ENCODE results near the gene NARF. TPM values are rescaled to one million over a fixed set of nuclear protein-coding genes. Genes with fewer than 3 reads are reported as not detected.
A peak's percentile ranks its signal among the peaks of the same experiment; 100 is the strongest.

NARF gene
- total RNA-seq, 1 donor from 2014 or later, result 111 TPM

GRCh38 chr17:82496529-82497434, 38.2 kb downstream of the NARF start:
- H3K36me3 Mint-ChIP-seq, result no peaks in the 10 kb centered on the region

GRCh38 chr17:82497483-82498405, 39.2 kb downstream of the NARF start:
- H3K27ac Mint-ChIP-seq, result peak overlapping the region; percentile 92
- DNase-seq (ENCODE audit: extremely low spot score, unreplicated experiment), result no peak
- peak overlapping the region; percentile 93 for H3K4me3 Mint-ChIP-seq
- H3K27me3 Mint-ChIP-seq, result peaks cover 10% of the 10 kb centered on the region
- no peak for TF ChIP-seq CTCF (conservative IDR thresholded peaks at IDR 0.05)
- no peaks in the 10 kb centered on the region for H3K9me3 Mint-ChIP-seq
- no peaks in the 10 kb centered on the region for H3K36me3 Mint-ChIP-seq
- H3K4me1 Mint-ChIP-seq (ENCODE audit: unreplicated experiment), result peaks cover 18% of the 10 kb centered on the region

More at GRCh38 chr17:82496529-82497434, 38.2 kb downstream of the NARF start:
- Mint-ChIP-seq H3K4me1 (ENCODE audit: unreplicated experiment) (peaks cover 18% of the 10 kb centered on the region), H3K9me3 (no peaks in the 10 kb centered on the region), H3K27me3 (peaks cover 10% of the 10 kb centered on the region), H3K4me3 (peak overlapping the region; percentile 78), H3K27ac (no peak overlapping the region)
- DNase-seq (ENCODE audit: extremely low spot score, unreplicated experiment), result peak; percentile 97
- TF ChIP-seq CTCF (conservative IDR thresholded peaks at IDR 0.05), result no peak

GRCh38 chr17:82502207-82502606, 43.7 kb downstream of the NARF start:
- no peak for TF ChIP-seq CTCF (conservative IDR thresholded peaks at IDR 0.05)
- no peak for DNase-seq (ENCODE audit: extremely low spot score, unreplicated experiment)

GRCh38 chr17:82503094-82503727, 44.7 kb downstream of the NARF start:
- Mint-ChIP-seq H3K9me3 (no peaks in the 10 kb centered on the region), H3K27ac (no peak overlapping the region), H3K36me3 (no peaks in the 10 kb centered on the region), H3K27me3 (no peaks in the 10 kb centered on the region), H3K4me1 (ENCODE audit: unreplicated experiment) (no peaks in the 10 kb centered on the region), H3K4me3 (no peak overlapping the region)
- no peak for DNase-seq (ENCODE audit: extremely low spot score, unreplicated experiment)
- TF ChIP-seq CTCF (conservative IDR thresholded peaks at IDR 0.05), result no peak

More at GRCh38 chr17:82502207-82502606, 43.7 kb downstream of the NARF start:
- H3K9me3 Mint-ChIP-seq, result no peaks in the 10 kb centered on the region
- H3K27me3 Mint-ChIP-seq, result peaks cover 2% of the 10 kb centered on the region
- H3K4me3 Mint-ChIP-seq, result no peak overlapping the region
- H3K36me3 Mint-ChIP-seq, result no peaks in the 10 kb centered on the region
- H3K27ac Mint-ChIP-seq, result no peak overlapping the region
- H3K4me1 Mint-ChIP-seq (ENCODE audit: unreplicated experiment), result peaks cover 6% of the 10 kb centered on the region

GRCh38 chr17:82503728-82504308, 45.3 kb downstream of the NARF start:
- Mint-ChIP-seq H3K4me1 (ENCODE audit: unreplicated experiment) (no peaks in the 10 kb centered on the region), H3K27ac (no peak overlapping the region), H3K36me3 (no peaks in the 10 kb centered on the region), H3K4me3 (no peak overlapping the region), H3K9me3 (no peaks in the 10 kb centered on the region), H3K27me3 (no peaks in the 10 kb centered on the region)
- no peak for DNase-seq (ENCODE audit: extremely low spot score, unreplicated experiment)
- TF ChIP-seq CTCF (conservative IDR thresholded peaks at IDR 0.05), result no peak

Data from type B pancreatic cell (in vitro differentiated cells).